ENCODE results near the gene SFRP5. TPM values are rescaled to one million over a fixed set of nuclear protein-coding genes. Genes with fewer than 3 reads are reported as not detected.

The SFRP5 gene
- total and polyA plus RNA-seq, 8 donors = 0.24 to 9.1 (median 2.9) TPM

DNA sequence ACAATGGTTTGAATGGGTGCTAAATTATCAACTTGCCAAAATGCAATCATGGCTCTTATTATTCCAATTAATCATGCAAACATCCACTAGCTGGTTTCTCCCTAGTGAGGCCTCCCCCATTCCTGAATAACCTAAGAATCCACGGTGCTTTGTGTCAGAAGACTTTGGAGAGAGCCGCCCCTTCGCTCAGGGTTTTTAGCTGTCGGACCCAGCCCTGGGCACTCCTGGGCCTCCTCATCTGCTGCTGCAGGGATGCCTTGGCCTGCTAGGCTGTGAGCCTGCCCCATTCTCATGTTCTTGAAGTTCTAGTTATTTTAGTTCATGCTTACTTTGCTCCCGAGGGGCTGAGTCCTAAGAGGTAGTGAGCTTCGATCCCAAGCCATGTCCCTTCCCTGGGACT, 34.1 kb upstream of the SFRP5 start:
- TF ChIP-seq, protein P1, sequence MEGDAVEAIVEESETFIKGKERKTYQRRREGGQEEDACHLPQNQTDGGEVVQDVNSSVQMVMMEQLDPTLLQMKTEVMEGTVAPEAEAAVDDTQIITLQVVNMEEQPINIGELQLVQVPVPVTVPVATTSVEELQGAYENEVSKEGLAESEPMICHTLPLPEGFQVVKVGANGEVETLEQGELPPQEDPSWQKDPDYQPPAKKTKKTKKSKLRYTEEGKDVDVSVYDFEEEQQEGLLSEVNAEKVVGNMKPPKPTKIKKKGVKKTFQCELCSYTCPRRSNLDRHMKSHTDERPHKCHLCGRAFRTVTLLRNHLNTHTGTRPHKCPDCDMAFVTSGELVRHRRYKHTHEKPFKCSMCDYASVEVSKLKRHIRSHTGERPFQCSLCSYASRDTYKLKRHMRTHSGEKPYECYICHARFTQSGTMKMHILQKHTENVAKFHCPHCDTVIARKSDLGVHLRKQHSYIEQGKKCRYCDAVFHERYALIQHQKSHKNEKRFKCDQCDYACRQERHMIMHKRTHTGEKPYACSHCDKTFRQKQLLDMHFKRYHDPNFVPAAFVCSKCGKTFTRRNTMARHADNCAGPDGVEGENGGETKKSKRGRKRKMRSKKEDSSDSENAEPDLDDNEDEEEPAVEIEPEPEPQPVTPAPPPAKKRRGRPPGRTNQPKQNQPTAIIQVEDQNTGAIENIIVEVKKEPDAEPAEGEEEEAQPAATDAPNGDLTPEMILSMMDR (IDR thresholded peaks at IDR 0.05) = no peak
- H3K27ac ChIP-seq = no peak overlapping the region
- peaks cover 0 to 18% of the 10 kb centered on the region in 2 donors for H3K27me3 ChIP-seq
- H3K36me3 ChIP-seq = no peaks in the 10 kb centered on the region
- no peaks in the 10 kb centered on the region for H3K9me3 ChIP-seq
- ATAC-seq (no peak), DNase-seq (no peak)
- H3K4me1 ChIP-seq = no peaks in the 10 kb centered on the region
- no peak overlapping the region for H3K4me3 ChIP-seq
- intact Hi-C loops (cut with DNase I) = no loop called here

DNA sequence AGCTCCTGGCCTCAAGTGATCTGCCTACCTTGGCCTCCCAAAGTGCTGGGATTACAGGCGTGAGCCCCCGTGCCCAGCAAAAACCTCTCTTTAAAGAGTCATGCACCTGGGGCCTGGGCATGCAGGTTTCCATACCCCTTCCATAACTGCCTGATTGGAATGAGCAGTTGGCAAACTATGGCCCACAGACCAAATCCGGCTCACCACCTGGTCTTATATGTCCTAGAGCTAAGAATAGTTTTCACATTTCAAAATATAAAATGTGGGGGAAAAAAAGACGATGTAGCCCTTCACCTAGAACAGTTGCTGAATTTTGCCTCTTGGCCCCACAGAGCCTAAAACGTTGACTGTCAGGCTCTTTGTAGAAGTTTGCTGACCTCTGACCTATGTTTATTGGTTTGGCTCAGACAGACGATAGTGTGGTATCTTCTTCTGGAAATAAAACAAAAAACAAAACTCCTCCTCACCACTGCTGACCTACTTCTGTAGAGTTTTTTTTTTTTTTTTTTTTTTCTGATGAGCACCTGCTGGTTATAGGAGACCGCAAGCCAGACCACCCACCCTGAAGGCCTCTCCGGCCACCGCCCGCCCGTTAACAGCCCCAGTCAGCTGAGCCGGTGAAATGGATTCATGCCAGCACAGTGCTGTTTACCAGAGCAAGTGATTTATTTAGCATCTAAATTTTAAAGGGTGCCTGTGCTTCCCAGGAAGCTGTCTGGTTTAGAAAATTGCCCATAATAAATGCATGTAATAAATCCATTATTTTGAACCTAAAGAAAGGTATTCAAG, 33.5 kb upstream of the SFRP5 start:
- TF ChIP-seq, protein P1 (IDR thresholded peaks at IDR 0.05) = no peak
- Histone ChIP-seq H3K36me3 (no peaks in the 10 kb centered on the region), H3K27me3 (peaks cover 0 to 25% of the 10 kb centered on the region in 2 donors), H3K27ac (no peak overlapping the region), H3K9me3 (no peaks in the 10 kb centered on the region), H3K4me3 (no peak overlapping the region), H3K4me1 (no peaks in the 10 kb centered on the region)
- DNase-seq (no peak), ATAC-seq (no peak)
- intact Hi-C loops (cut with DNase I) = no loop called here

DNA sequence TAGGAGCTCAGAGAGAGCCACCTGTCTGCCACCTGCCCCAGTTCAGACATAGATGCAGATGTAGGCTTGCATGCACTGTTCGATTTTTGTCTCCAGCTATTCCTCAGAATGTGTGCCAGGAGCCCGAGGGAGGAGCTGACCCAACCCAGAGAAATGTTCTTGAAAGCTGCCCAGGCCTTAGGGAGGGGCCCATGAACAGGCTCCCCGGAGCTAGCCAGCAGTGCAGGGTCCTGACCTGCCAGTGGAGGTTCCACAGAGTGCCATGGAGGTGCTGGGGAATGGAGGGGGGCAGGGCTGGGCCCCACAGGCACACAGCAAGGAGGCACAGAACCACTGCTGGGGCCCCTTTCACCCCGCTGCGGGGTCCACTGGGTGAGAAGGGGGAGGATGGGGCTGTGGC, 29.6 kb upstream of the SFRP5 start:
- peaks cover 0 to 44% of the 10 kb centered on the region in 2 donors for H3K27me3 ChIP-seq

DNA sequence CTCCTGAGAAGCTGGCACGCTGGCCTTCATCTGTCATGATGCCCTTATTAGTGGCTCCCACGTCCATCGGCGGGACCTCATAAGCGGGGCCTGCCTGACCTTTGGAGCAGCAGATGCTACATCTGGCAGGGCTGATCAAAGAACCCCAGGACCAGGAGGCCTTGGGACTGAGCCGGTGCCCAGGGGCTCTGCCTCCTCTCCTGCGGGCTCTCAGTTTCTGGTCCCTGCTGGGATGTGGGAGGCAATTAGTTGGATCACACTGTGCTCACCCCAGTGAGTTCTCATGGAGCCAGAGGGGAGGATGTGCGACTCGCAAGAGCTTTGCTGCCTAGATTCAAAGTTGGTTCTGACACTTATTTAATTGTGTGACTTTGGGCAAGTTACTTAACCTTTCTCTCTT, 28.7 kb upstream of the SFRP5 start:
- H3K4me3 ChIP-seq = no peak overlapping the region
- no peaks in the 10 kb centered on the region for H3K36me3 ChIP-seq
- TF ChIP-seq, protein P1 (IDR thresholded peaks at IDR 0.05) = no peak
- no peak for ATAC-seq
- peaks cover 0 to 7% of the 10 kb centered on the region in 2 donors for H3K9me3 ChIP-seq
- H3K4me1 ChIP-seq = no peaks in the 10 kb centered on the region
- no peak overlapping the region for H3K27ac ChIP-seq
- DNase-seq = no peak
- intact Hi-C loops (cut with DNase I) = no loop called here
- H3K27me3 ChIP-seq = peaks cover 0 to 44% of the 10 kb centered on the region in 2 donors

More for the DNA sequence above, 29.6 kb upstream of the SFRP5 start:
- DNase-seq (no peak), ATAC-seq (no peak)
- peaks cover 0 to 7% of the 10 kb centered on the region in 2 donors for H3K9me3 ChIP-seq
- intact Hi-C loops (cut with DNase I) = no loop called here
- no peaks in the 10 kb centered on the region for H3K4me1 ChIP-seq
- H3K4me3 ChIP-seq = no peak overlapping the region
- no peak overlapping the region for H3K27ac ChIP-seq
- TF ChIP-seq, protein P1 (IDR thresholded peaks at IDR 0.05) = no peak
- H3K36me3 ChIP-seq = no peaks in the 10 kb centered on the region

DNA sequence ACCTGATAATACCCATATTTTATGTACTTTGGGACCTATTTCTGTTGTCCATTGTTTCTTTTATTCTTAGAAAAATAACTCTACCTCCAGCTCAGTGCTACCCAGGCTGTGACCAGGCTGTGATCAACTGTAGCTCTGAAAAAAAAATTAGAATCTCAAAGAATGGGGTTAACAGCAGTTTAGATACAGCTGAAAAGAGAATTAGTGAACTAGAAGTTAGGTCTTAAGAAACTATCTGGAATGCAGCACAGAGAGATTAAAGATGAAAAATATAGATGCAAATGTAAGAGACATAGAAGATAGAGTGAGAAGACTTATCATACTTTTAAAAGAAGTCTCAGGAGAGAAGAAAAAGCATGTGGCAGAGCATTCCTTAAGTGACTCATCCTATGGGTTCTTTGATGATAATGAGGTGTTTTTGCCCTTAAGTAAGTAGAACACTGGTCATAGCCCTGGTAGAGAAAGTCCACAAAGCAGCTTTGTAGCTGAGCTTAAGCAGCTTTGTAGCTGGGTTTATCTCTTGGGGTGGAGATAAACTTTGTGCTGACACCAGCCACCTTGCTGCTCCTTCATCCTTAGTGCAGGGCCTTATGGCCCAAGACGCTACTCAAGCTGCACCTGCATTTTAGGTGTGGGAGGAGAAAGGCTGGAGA, 27.3 kb upstream of the SFRP5 start:
- Histone ChIP-seq H3K27ac (no peak overlapping the region), H3K27me3 (peaks cover 0 to 44% of the 10 kb centered on the region in 2 donors), H3K36me3 (no peaks in the 10 kb centered on the region), H3K4me3 (no peak overlapping the region), H3K4me1 (no peaks in the 10 kb centered on the region), H3K9me3 (peaks cover 0 to 7% of the 10 kb centered on the region in 2 donors)
- intact Hi-C loops (cut with DNase I) = no loop called here
- ATAC-seq (no peak), DNase-seq (no peak)
- TF ChIP-seq, protein P1 (IDR thresholded peaks at IDR 0.05) = no peak

All from left lung (tissue), 10 donors.